Measurements from ENCODE around the gene FBXW7.
A peak's percentile ranks its signal among the peaks of the same experiment; 100 is the strongest.

The FBXW7 gene

DNA sequence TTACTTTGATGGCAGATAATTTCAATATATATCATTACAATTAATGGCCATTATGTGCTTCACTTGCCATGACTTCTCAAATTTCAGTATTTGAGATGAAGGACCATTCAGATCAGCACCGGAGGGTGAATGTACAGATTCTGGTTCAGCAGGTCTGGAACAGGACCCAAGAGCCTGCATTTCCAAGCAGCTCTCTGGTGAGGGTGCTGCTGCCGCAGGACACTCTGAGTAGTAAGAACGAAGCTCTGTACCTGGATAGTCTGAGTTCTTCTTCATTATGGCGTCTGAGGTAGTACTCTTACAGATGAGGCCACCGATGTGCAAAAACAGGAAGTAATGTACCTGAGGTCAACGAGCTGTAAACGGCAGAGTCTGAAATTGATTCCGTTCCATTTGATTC is 228.2 kb downstream of the FBXW7 start:
- H3K9ac ChIP-seq (ENCODE audit: low read length) = no peak overlapping the region
- 99% methylated on average over 7 of the region's 8 CpGs for WGBS
- H2AK5ac ChIP-seq (ENCODE audit: low read length, severe bottlenecking) = no peak overlapping the region
- H3K27ac ChIP-seq (ENCODE audit: low read length, poor library complexity, severe bottlenecking) = no peak overlapping the region
- H3K36me3 ChIP-seq (ENCODE audit: control insufficient read depth in 1 of 2, insufficient read depth in 2 of 2, low read depth in 1 of 2, low read length in 2 of 2) = no peaks in the 10 kb centered on the region
- no peak overlapping the region for H2BK12ac ChIP-seq (ENCODE audit: low read length in 2 of 2)
- no peak overlapping the region for H2BK5ac ChIP-seq (ENCODE audit: low read depth, low read length, poor library complexity, severe bottlenecking)
- H2BK120ac ChIP-seq (ENCODE audit: low read depth, low read length) = no peak overlapping the region
- H3K18ac ChIP-seq (ENCODE audit: low read depth in 1 of 2, low read length in 2 of 2) = peak overlapping the region in 1 of 2 experiments; percentile 44
- DNase-seq = no peak
- no peak overlapping the region for H2BK15ac ChIP-seq (ENCODE audit: low read depth, poor library complexity, severe bottlenecking)
- H3K79me1 ChIP-seq (replicated peaks; ENCODE audit: low read length, poor library complexity, severe bottlenecking) = no peaks in the 10 kb centered on the region
- H2AFZ ChIP-seq (ENCODE audit: low read depth, low read length) = no peak overlapping the region
- H3K4me2 ChIP-seq (ENCODE audit: low read length, poor library complexity, severe bottlenecking) = no peak overlapping the region
- no peaks in the 10 kb centered on the region for H3K9me3 ChIP-seq (ENCODE audit: control insufficient read depth, low read length)
- H4K8ac ChIP-seq (ENCODE audit: low read length) = no peak overlapping the region
- H4K91ac ChIP-seq (ENCODE audit: low read length) = no peak overlapping the region
- no peak overlapping the region for H3K14ac ChIP-seq (ENCODE audit: low read length in 2 of 2)
- no peak overlapping the region for H3K4me3 ChIP-seq (ENCODE audit: insufficient read depth in 1 of 2, low read depth in 1 of 2, low read length in 2 of 2)
- peaks cover 10% of the 10 kb centered on the region for H3K4me1 ChIP-seq (ENCODE audit: control insufficient read depth, insufficient read depth, low read depth, low read length)
- H3K27me3 ChIP-seq (ENCODE audit: control insufficient read depth in 1 of 2, insufficient read depth in 1 of 2, low read length in 2 of 2) = no peaks in the 10 kb centered on the region
- H3K4ac ChIP-seq (ENCODE audit: low read depth in 1 of 2, low read length in 2 of 2) = peak overlapping the region in 1 of 2 experiments; percentile 27
- H3K23ac ChIP-seq (ENCODE audit: low read length in 2 of 2) = no peak overlapping the region

DNA sequence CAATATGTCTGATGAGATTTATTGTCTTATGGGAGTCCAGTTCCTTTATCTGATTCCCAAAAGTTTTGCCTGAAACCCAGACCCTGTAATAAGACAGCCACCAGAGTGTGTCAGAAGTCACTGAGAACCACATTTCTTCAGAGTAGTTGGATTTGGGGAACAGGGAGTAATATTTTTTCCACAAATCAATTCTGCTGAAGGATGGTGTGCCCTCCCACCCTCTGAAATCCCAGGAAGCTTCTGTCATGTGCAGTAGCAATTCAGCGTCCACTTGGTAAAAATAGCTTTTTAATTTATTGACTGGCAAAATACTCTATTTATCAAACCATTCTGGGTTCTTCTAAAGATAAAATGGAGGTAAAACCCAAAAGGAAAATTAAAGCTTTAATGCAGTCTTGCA is 229.4 kb downstream of the FBXW7 start:
- Histone ChIP-seq H4K8ac (ENCODE audit: low read length) (no peak overlapping the region), H3K36me3 (ENCODE audit: control insufficient read depth in 1 of 2, insufficient read depth in 2 of 2, low read depth in 1 of 2, low read length in 2 of 2) (no peaks in the 10 kb centered on the region), H3K9me3 (ENCODE audit: control insufficient read depth, low read length) (no peaks in the 10 kb centered on the region), H3K27ac (ENCODE audit: low read length, poor library complexity, severe bottlenecking) (no peak overlapping the region), H3K23ac (ENCODE audit: low read length in 2 of 2) (no peak overlapping the region), H3K27me3 (ENCODE audit: control insufficient read depth in 1 of 2, insufficient read depth in 1 of 2, low read length in 2 of 2) (no peaks in the 10 kb centered on the region), H3K18ac (ENCODE audit: low read depth in 1 of 2, low read length in 2 of 2) (no peak overlapping the region), H3K79me1 (replicated peaks; ENCODE audit: low read length, poor library complexity, severe bottlenecking) (no peaks in the 10 kb centered on the region), H2BK120ac (ENCODE audit: low read depth, low read length) (no peak overlapping the region), H3K4ac (ENCODE audit: low read depth in 1 of 2, low read length in 2 of 2) (no peak overlapping the region), H2BK15ac (ENCODE audit: low read depth, poor library complexity, severe bottlenecking) (no peak overlapping the region), H3K9ac (ENCODE audit: low read length) (no peak overlapping the region), H3K4me3 (ENCODE audit: insufficient read depth in 1 of 2, low read depth in 1 of 2, low read length in 2 of 2) (no peak overlapping the region), H2BK12ac (ENCODE audit: low read length in 2 of 2) (no peak overlapping the region), H3K14ac (ENCODE audit: low read length in 2 of 2) (no peak overlapping the region), H3K4me2 (ENCODE audit: low read length, poor library complexity, severe bottlenecking) (no peak overlapping the region), H2BK5ac (ENCODE audit: low read depth, low read length, poor library complexity, severe bottlenecking) (no peak overlapping the region), H3K4me1 (ENCODE audit: control insufficient read depth, insufficient read depth, low read depth, low read length) (peaks cover 10% of the 10 kb centered on the region), H2AFZ (ENCODE audit: low read depth, low read length) (no peak overlapping the region), H4K91ac (ENCODE audit: low read length) (no peak overlapping the region), H2AK5ac (ENCODE audit: low read length, severe bottlenecking) (no peak overlapping the region)
- WGBS = no CpG with 5 or more reads among the region's 1 CpG
- no peak for DNase-seq

DNA sequence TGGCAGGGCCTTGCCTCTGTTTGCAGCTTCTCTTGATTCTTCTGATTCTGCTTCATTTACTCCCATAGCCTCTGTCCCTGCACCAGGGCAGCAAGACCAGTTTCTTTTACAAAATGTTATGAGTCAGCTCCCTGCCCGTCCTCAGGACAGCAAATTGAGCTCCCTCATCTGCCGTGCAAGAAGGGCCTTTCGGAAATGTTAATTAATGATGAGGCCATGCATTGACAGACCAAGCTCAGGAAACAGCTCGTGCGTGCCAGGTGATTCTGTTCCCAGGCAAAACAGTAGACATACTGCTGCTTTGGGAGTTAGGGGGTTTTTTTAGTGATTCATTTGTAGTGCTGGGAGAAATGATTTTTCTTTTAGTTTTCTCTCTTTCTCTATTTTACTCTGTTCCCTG is 231.7 kb downstream of the FBXW7 start:
- peak; percentile 47 for DNase-seq
- peaks cover 7% of the 10 kb centered on the region for H3K4me1 ChIP-seq (ENCODE audit: control insufficient read depth, insufficient read depth, low read depth, low read length)
- no peak overlapping the region for H2BK5ac ChIP-seq (ENCODE audit: low read depth, low read length, poor library complexity, severe bottlenecking)
- no peak overlapping the region for H3K18ac ChIP-seq (ENCODE audit: low read depth in 1 of 2, low read length in 2 of 2)
- no peak overlapping the region for H2BK120ac ChIP-seq (ENCODE audit: low read depth, low read length)
- no peak overlapping the region for H4K8ac ChIP-seq (ENCODE audit: low read length)
- no peak overlapping the region for H2BK12ac ChIP-seq (ENCODE audit: low read length in 2 of 2)
- H3K23ac ChIP-seq (ENCODE audit: low read length in 2 of 2) = no peak overlapping the region
- H3K79me1 ChIP-seq (replicated peaks; ENCODE audit: low read length, poor library complexity, severe bottlenecking) = no peaks in the 10 kb centered on the region
- H3K14ac ChIP-seq (ENCODE audit: low read length in 2 of 2) = no peak overlapping the region
- H3K27ac ChIP-seq (ENCODE audit: low read length, poor library complexity, severe bottlenecking) = no peak overlapping the region
- H3K9me3 ChIP-seq (ENCODE audit: control insufficient read depth, low read length) = no peaks in the 10 kb centered on the region
- no peaks in the 10 kb centered on the region for H3K27me3 ChIP-seq (ENCODE audit: control insufficient read depth in 1 of 2, insufficient read depth in 1 of 2, low read length in 2 of 2)
- H3K9ac ChIP-seq (ENCODE audit: low read length) = no peak overlapping the region
- H2AK5ac ChIP-seq (ENCODE audit: low read length, severe bottlenecking) = no peak overlapping the region
- no peak overlapping the region for H3K4ac ChIP-seq (ENCODE audit: low read depth in 1 of 2, low read length in 2 of 2)
- no peak overlapping the region for H3K4me3 ChIP-seq (ENCODE audit: insufficient read depth in 1 of 2, low read depth in 1 of 2, low read length in 2 of 2)
- H3K4me2 ChIP-seq (ENCODE audit: low read length, poor library complexity, severe bottlenecking) = no peak overlapping the region
- peak overlapping the region; percentile 55 for H4K91ac ChIP-seq (ENCODE audit: low read length)
- no peaks in the 10 kb centered on the region for H3K36me3 ChIP-seq (ENCODE audit: control insufficient read depth in 1 of 2, insufficient read depth in 2 of 2, low read depth in 1 of 2, low read length in 2 of 2)
- no peak overlapping the region for H2BK15ac ChIP-seq (ENCODE audit: low read depth, poor library complexity, severe bottlenecking)
- H2AFZ ChIP-seq (ENCODE audit: low read depth, low read length) = no peak overlapping the region
- WGBS = 68% methylated on average over 5 of the region's 5 CpGs

DNA sequence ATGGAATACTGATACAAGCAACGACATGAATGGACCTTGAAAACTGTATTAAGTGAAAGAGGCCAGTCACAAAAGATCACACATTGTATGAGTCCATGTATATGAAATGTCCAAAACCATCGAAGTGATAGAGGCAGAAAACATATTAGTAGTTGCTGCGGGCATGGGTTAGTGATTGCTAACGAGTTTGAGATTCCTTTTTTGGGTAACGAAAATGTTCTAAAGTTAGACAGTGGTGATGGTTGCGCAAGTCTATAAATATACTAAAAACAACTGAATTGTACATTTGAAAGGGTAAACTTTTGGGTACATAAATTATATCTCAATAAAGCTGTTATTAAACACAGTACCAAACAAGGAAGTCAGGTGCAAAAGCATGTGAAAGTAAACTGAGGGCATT is 234.5 kb downstream of the FBXW7 start:
- H3K23ac ChIP-seq (ENCODE audit: low read length in 2 of 2) = no peak overlapping the region
- peaks cover 7% of the 10 kb centered on the region for H3K4me1 ChIP-seq (ENCODE audit: control insufficient read depth, insufficient read depth, low read depth, low read length)
- H3K27me3 ChIP-seq (ENCODE audit: control insufficient read depth in 1 of 2, insufficient read depth in 1 of 2, low read length in 2 of 2) = no peaks in the 10 kb centered on the region
- H3K4ac ChIP-seq (ENCODE audit: low read depth in 1 of 2, low read length in 2 of 2) = no peak overlapping the region
- no peak overlapping the region for H3K4me2 ChIP-seq (ENCODE audit: low read length, poor library complexity, severe bottlenecking)
- no peaks in the 10 kb centered on the region for H3K9me3 ChIP-seq (ENCODE audit: control insufficient read depth, low read length)
- H3K36me3 ChIP-seq (ENCODE audit: control insufficient read depth in 1 of 2, insufficient read depth in 2 of 2, low read depth in 1 of 2, low read length in 2 of 2) = no peaks in the 10 kb centered on the region
- H2BK5ac ChIP-seq (ENCODE audit: low read depth, low read length, poor library complexity, severe bottlenecking) = no peak overlapping the region
- H3K9ac ChIP-seq (ENCODE audit: low read length) = no peak overlapping the region
- H2BK15ac ChIP-seq (ENCODE audit: low read depth, poor library complexity, severe bottlenecking) = no peak overlapping the region
- no peak overlapping the region for H2BK12ac ChIP-seq (ENCODE audit: low read length in 2 of 2)
- no peak overlapping the region for H4K8ac ChIP-seq (ENCODE audit: low read length)
- H2AK5ac ChIP-seq (ENCODE audit: low read length, severe bottlenecking) = no peak overlapping the region
- no peak overlapping the region for H4K91ac ChIP-seq (ENCODE audit: low read length)
- H2AFZ ChIP-seq (ENCODE audit: low read depth, low read length) = no peak overlapping the region
- no peak overlapping the region for H3K27ac ChIP-seq (ENCODE audit: low read length, poor library complexity, severe bottlenecking)
- H2BK120ac ChIP-seq (ENCODE audit: low read depth, low read length) = no peak overlapping the region
- H3K4me3 ChIP-seq (ENCODE audit: insufficient read depth in 1 of 2, low read depth in 1 of 2, low read length in 2 of 2) = no peak overlapping the region
- no peaks in the 10 kb centered on the region for H3K79me1 ChIP-seq (replicated peaks; ENCODE audit: low read length, poor library complexity, severe bottlenecking)
- WGBS = 79% methylated on average over 5 of the region's 6 CpGs
- H3K18ac ChIP-seq (ENCODE audit: low read depth in 1 of 2, low read length in 2 of 2) = no peak overlapping the region
- no peak for DNase-seq
- no peak overlapping the region for H3K14ac ChIP-seq (ENCODE audit: low read length in 2 of 2)
